HG03571 (cell line): ENCODE data around the gene ABCG4.
"Not testable (repeated sequence)": the region's sequence is repeated elsewhere in the genome, so short reads cannot be mapped to it uniquely, and the experiment has no call there.

Experiments
- ATAC-seq: cut with Tn5 transposase; IDR thresholded peaks from one replicate; pipeline ENCODE4 v1.9.1; 2021; ENCODE audit not compliant: unreplicated experiment

The ABCG4 gene

DNA sequence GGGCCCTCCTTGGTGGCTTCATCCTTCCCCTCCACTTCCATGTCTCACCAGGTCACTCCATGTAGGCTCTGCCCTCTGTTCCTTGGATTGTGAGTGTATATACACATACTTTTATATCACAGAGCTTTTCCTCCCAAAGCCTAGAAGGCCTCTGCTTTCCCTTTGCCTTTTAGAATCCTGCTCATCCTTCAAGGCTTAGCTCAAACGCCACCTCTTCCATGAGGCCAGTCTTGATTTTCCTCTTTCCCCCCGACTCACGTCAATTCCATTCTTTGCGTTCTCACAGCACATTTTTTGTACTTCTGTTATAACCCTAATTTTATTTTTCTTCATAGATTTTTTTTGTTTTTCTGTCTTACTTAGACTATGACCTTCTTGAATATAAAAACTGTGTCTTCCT is 3.8 kb downstream of the ABCG4 start:
- ATAC-seq: no peak

DNA sequence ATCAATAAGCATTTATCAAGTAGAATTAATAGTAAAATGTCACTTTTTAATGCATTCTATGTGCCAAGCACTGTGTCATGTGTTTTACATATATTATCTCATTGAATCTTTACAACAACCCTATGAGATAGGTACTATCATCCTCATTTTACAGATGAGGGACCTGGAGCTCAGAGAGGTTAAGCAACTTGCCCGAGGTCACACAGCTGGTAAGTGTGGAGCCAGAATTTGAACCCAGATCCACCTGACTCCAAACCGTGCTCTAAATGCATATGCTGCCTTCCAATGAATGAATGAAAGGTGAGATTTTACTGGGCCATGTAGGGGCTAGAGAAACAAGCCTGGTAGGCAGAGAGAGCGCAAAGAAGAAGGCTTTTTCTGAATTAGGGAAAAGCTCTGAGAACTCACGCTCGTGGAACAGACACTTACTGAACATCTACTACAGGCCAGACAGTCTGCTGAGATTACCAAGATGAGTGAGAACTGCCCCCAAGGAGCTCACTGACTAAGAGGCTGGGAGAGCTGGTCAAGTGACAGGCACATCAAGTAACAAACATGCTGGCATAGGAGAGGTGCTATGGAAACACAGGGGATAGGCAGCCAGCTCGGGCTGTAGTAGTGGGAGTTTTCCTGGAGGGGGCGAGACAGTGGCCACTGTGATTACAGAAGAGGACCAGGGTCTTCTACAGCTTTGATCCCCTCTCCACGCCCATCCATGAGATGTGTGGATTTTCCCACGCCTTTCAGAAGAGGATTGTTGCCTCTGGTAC is 4.4 kb downstream of the ABCG4 start:
- ATAC-seq: no peak

DNA sequence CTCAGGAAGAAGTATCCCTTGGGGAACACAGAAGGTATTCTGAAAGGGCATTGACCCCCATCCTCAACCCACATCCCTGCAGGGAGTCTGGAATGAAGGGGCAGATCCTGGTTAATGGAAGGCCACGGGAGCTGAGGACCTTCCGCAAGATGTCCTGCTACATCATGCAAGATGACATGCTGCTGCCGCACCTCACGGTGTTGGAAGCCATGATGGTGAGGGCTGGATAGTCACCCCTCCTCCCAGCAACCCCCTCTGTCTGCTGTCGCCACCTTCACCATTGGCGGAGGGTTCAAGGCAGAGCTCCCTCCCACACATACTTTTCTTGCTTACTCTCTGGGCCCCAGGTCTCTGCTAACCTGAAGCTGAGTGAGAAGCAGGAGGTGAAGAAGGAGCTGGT is 5.3 kb downstream of the ABCG4 start:
- ATAC-seq: no peak

DNA sequence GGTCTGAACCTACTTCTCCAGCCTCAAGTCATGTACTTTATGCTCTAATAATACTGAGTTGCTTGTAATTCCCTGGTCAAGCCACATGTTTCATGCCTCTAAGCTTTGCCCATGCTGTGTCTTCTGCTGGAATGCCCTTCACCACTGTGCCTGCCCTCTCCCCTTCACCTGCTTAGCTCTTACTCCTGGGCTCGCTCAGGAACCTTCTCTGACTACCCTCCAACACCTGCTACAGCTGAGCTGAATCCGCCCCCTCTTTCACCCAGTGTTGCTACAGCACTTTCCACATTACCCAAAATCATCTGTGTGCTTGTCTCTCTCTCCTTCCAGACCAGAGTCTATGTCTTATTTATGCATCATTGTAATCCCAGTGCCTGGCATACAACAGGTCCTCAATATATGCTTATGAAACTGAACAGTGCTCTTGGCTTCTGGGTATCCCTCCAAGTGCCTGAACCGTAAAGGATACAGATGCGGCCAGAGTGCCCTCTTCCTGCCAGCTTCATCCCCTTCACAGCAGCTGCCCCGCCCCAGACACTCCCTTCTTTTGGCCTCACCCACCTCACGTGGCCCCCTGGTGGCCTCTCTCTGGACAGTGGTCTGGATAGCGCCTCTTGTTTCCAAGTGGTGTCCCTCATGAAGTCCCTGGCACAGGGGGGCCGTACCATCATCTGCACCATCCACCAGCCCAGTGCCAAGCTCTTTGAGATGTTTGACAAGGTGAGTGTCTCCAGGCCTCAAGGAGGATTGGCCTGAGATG is 7.1 kb downstream of the ABCG4 start:
- ATAC-seq: no peak

DNA sequence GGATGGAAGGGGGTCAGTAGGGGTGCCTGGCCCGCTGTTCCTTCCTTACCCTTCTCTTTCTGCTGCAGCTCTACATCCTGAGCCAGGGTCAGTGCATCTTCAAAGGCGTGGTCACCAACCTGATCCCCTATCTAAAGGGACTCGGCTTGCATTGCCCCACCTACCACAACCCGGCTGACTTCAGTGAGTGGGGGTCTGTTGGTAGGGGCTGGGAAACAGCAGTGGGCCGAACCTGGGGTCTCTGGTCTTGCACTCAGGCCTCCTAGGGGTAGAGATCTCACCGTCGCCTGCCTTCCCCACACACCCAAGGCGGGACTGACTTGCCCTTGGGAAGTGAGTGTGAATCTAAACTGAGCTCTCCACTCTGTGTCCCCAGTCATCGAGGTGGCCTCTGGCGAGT is 7.6 kb downstream of the ABCG4 start:
- no peak for ATAC-seq

DNA sequence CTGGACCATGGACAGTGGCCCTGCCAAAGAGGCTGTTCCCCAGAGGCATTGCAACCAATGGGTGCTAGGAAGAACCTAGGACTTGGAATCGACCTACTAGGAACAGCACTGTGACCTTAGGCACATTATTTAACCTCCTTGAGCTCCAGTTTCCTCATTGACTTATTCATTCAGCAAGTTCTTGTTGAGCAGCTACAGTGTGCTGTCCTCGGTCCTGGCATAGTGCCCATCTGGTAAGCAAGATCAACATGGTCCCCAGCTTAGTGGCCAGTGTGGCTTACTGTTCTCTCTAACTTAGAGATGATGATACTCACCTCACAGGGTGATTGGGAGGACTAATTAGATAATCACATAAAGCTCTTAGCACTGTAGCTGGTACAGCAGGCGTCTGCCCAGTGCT is 8.2 kb downstream of the ABCG4 start:
- ATAC-seq: no peak

DNA sequence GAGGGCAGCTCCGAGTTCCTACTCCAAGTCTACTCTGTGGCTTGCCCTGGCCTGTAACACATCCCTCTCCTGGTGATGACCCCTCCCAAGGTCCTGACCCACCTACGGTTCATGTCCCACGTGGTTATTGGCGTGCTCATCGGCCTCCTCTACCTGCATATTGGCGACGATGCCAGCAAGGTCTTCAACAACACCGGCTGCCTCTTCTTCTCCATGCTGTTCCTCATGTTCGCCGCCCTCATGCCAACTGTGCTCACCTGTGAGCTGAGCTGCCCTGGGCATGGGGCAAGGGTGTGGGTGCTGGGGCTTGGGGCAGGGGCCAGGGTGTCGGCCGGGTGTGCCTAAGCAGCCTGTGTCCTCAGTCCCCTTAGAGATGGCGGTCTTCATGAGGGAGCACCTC is 9.6 kb downstream of the ABCG4 start:
- ATAC-seq: no peak

DNA sequence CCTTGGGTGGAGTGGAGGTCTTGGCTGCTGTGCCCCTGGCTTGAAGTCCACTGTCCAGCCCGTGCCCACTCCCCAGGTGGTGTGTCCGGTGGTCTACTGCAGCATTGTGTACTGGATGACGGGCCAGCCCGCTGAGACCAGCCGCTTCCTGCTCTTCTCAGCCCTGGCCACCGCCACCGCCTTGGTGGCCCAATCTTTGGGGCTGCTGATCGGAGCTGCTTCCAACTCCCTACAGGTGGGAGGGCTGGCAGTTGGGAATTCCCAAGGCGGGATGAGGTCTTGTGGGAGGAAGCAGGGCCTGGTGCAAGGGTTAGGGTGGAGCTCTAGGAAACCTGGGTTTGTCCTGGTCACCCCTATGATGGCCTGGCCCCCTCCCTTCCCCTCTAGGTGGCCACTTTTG is 11.3 kb downstream of the ABCG4 start:
- ATAC-seq: no peak

DNA sequence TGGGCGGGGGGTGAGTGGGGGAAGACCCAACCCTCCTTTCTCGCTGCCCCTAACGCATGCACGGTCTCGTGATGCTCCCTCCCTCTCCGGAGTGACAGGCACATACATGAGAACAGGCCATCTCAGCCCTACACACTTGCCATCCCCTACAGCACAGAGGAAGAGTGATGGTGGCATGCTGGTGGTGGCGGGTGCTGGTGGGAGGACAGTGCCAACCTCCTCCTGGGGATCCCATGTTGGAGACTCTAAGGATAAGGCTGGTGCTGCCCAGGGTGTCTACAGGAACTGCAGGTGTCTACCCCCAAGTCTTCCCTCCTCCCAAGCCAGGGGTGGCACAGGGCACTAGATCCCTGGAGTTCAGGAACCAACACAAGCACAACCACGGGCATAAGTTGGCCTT is 13.0 kb downstream of the ABCG4 start:
- ATAC-seq: no peak

DNA sequence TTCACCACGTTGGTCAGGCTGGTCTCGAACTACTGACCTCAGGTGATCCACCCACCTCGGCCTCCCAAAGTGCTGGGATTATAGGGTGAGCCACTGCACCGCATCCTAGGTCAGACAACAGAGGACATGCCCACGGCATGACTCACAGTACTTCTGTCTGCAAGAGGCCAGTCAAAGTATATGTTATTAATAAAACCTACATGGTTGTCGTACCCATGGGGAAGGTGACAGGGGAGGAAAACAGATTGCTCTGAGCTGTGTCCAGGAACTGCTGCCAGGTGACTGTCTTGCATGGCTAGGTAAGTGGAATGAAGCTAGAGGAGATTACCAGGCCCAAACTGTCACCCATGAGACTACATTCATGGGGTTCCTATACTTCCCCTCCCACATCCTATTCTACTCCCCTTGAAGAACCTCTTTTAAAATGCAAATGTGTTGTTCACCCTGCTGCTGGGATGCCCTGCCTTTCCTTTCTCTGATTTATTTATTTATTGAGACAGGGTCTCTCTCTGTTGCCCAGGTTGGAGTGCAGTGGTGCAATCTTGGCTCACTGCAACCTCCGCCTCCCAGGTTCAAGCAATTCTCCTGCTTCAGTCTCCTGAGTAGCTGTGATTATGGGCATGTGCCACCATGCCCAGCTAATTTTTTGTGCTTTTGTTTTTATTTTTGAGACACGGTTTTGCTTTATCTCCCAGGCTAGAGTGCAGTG is 17.7 kb downstream of the ABCG4 start:
- no peak for ATAC-seq

DNA sequence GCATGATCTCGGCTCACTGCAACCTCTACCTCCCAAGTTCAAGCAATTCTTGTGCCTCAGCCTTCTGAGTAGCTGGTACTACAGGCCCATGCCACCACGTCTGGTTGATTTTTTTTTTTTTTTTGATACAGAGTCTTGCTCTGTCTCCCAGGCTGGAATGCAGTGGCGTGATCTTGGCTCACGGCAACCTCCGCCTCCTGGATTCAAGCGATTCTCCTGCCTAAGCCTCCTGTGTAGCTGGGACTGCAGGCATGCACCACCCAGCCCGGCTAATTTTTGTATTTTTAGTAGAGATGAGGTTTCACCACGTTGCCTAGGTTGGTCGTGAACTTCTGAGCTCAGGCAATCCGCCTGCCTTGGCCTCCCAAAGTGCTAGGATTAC is 18.2 kb downstream of the ABCG4 start:
- not testable (repeated sequence) for ATAC-seq

DNA sequence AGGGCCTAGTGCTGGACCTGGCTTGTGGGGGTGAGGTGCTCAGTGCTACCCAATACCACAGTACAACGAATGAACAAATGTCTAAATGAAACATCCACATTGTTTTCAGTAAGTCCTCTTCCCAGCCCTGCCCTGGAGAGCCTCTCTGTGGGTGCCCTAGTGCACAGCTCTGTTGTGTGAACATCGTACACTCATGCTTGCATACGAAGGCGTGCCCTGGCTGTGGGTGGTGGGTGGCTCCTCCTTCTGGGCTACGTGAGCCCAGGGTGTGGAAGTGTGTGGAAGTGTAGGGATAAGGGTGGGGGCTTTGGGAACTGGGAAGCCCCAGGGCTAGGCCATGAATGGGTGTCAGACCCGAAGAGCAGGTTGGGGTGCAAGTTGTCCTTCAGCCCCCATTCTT is 19.1 kb downstream of the ABCG4 start:
- no peak for ATAC-seq

DNA sequence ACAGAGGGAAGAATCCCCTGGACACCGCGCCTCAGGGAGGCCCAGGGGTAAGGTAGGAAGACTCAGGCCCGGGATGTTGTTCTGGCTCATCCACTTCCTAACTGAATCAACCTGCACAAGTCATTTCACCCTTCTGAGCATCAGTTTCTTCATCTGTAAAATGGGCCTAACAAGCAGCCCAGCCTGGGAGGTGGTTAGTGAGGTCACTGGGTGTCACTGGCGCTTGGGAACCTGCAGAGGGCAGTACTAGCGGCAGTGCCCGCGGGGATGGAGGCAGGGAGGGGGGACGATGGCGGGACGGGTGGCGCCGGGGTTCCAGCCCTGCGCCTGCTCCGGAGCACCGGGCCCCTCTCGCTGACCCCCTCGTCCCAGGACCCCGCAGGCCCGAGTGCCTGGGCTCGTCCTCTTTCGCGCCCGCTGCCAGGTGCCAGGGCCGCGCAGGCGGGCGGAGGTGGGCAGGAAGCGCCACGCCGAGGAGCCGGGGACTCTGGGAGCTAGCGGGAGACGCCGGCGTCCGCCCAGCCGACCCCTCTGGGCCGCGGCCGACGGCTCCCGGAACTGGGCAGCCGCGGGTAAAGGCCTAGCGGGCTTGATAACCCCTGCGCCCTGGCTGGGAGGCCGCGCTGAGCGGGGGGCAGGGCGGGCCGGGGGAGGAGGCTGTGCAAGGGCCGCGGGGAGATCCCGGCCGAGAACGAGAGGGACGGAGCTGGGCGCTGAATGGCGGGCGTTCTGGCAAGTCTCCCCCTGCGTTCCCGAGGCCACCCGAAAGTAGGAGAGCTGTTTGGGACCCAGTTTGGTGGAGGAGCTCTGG is 19.8 kb downstream of the ABCG4 start, which contains the start of gene NLRX1:
Gene NLRX1 (plus strand): TSS at position 255 of the 811 bp plus-strand sequence. CDS start 2,679 bp downstream, outside the sequence.
- ATAC-seq: peak; percentile 85

DNA sequence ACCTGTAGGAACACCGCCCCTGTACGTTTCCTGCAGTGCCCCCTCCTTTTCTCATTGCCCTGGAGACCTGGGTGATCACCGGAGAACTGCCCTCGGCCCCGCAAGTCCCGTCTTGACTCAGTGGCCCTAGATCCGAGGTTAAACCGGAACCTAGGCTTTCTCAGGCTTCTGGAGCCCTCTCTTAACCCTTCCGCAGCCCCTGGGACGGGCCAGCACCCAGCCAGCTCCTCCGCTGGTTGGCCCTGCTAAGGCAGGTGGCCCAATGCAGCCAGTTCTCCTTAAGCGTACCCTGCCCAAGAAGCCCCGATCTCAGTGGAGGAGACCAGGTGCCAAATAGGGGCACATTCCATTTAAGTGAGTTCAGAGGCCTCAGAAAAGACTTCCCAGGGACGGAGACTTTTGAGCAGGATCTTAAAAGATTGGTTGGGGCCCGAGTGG is 20.4 kb downstream of the ABCG4 start:
- ATAC-seq: peak; percentile 16

DNA sequence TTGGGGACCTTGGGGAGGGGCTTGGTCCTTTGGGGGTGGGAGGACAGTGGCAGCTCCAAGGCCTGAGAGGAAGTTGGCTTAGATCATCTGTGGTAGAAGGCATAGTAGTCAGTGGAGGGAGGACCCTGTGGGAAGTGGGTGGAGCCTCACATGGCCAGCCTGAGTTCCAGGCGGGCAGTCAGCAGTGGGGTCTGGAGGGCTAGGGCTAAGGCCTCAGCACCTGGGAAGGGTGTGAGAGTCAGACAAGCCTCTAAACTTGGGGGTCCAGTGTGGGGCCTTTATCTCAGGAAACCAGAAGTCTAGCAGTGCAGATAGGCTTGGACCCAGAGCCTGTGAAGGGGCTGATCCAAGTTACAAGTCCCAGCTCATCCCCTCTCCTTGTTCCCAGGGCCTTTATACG is 23.7 kb downstream of the ABCG4 start:
- no peak for ATAC-seq

DNA sequence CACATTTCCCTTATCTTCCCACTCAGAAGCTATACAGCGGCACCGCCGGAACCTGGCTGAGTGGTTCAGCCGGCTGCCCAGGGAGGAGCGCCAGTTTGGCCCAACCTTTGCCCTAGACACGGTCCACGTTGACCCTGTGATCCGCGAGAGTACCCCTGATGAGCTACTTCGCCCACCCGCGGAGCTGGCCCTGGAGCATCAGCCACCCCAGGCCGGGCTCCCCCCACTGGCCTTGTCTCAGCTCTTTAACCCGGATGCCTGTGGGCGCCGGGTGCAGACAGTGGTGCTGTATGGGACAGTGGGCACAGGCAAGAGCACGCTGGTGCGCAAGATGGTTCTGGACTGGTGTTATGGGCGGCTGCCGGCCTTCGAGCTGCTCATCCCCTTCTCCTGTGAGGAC is 24.6 kb downstream of the ABCG4 start:
- no peak for ATAC-seq

DNA sequence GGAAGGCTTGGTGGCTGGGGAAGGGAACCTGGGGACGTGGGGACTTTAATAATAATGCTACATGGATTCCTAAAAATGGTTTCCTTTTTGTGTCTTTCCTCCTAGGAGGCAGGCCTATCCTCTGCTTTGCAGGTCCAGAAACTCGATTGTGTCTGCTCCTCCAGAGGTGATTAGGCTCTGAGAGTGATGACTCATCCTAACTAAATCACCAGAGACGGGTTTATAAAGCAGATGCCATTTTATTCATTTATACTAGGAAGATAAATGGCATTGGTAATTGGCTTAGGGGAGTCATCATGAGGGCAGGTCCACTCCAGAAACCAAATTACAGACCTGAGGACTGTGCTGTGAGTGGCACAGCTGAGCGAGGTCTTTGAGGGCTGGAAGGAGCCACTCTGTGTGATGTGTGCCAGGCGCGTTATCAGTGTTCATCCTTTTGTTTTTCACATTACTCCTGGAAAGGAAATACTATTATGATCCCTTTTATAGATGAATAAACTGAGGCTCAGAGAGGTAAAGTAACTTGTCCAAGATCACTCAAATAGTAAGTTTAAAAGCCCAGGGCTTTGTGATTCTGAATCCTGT is 26.7 kb downstream of the ABCG4 start:
- no peak for ATAC-seq

DNA sequence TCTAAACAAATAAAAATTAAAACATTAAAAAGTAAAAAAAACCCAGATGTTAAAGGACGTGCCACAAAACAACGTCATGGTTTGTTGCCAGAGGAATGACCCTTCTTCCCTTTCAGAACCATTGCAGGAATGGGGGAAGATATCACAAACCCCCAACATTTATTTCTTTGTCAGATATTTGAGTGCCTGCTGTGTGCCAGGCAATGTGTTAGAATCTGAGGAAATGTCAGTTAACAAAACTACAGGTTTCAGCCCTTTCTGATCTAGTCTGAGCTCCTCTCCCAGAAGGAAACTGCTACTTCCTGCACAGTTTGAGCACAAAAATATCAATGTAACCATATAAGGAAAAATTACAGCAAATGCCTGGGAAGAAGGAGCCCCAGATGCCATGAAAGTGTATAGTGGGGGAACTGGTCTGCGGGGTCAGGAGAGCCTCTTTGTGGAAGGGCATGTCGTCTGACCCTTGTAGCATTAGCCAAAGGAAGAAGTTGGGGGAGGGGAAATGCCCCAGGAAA is 29.4 kb downstream of the ABCG4 start:
- no peak for ATAC-seq

DNA sequence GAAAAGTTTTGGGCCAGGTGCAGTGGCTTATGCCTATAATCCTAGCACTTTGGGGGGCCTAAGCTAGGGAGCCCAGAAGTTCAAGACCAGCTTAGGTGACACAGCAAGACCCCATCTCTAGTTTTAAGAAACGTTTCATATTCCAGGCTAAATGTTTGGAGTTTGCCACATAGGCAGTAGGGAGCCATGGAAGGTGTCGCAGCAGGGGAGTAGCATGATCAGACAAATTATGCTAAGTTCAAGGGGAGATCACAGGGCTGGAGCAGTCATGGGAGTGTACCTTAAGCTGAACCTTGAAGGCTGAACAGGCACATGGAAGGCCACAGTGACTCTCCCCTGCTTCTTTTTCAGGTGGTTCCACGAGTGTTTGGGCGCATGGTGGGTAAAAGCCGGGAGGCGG is 30.5 kb downstream of the ABCG4 start:
- no peak for ATAC-seq

DNA sequence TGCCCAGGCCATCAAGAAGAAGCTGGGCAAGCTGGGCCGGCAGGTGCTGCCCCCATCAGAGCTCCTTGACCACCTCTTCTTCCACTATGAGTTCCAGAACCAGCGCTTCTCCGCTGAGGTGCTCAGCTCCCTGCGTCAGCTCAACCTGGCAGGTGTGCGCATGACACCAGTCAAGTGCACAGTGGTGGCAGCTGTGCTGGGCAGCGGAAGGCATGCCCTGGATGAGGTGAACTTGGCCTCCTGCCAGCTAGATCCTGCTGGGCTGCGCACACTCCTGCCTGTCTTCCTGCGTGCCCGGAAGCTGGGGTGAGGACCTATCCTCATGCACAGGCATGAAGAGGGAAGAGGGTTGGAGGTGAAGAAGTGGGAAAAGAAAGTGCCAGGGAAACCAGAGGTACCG is 31.1 kb downstream of the ABCG4 start:
- ATAC-seq: no peak
